Cardiac fibroblast (primary cell): ENCODE results near the gene PSPN.

Experiments
- DNase-seq, 2 donors: peaks; one replicate each; pipeline versions ENCODE4 v3.0.0 to v3.0.0-alpha.2; 2010; ENCODE audit warnings: low read depth in 2 of 2
- H3K4me3 ChIP-seq, 2 donors: replicated peaks in 1 of 2; 1 replicate in 1 of 2; 2 replicates in 1 of 2; pipeline ENCODE4 v1.5.1; 2011; ENCODE audit warnings: low read depth in 2 of 2, low read length in 2 of 2, mild to moderate bottlenecking in 2 of 2, moderate library complexity in 1 of 2
- CTCF ChIP-seq: IDR thresholded peaks from one replicate; pipeline ENCODE4 v1.5.1; 2011; ENCODE audit warnings: low read depth, mild to moderate bottlenecking, low read length, inconsistent platforms

Gene PSPN

GRCh38 chr19:6379744-6380143, 4.0 kb upstream of the PSPN start:
- no peak for DNase-seq
- H3K4me3 ChIP-seq = no peak overlapping the region
- no peak for TF ChIP-seq CTCF

GRCh38 chr19:6378486-6378885, 2.8 kb upstream of the PSPN start:
- no peak for DNase-seq
- H3K4me3 ChIP-seq = no peak overlapping the region
- no peak for TF ChIP-seq CTCF

GRCh38 chr19:6378041-6378440, 2.3 kb upstream of the PSPN start:
- TF ChIP-seq CTCF = no peak
- peak in 1 of 2 donors; percentile 66 for DNase-seq

DNA sequence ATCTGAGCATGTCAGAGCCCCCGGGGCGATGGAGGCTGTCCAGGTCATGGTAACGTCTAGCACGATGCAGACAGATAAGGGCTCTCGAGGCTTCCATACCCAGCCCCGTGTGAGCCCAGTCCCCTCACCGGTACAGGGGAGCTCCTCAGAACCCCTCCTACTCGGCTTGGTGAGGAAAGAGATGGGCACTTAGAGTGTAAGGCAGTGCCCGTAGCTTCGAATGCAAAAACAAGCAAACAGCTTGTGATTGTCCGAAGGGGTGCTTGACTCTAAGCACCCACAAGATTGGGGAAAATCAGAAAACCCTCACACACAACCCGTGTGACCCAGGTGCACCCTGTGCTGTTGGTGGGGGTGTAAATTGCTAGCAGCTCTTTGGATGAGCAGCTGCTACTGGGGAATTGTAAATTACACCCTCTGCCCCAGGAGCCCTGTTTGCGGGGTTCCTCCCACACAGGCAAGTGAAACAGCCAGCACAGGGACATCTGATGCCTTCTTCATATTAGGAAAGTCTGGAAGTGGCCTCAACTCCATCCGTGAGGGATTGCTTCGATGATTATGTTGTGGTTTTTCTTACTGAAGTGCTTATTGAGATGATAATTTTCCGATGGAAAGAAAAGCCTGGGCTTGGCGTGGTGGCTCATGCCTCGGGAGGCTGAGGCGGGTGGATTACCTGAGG, 918 bp upstream of the PSPN start:
- TF ChIP-seq CTCF = no peak
- no peak for DNase-seq
- H3K4me3 ChIP-seq = no peak overlapping the region

More at GRCh38 chr19:6378041-6378440, 2.3 kb upstream of the PSPN start:
- no peak overlapping the region for H3K4me3 ChIP-seq

- DNase-seq = no peak
- H3K4me3 ChIP-seq = no peak overlapping the region
These were observed 872 bp downstream of the PSPN start for GRCh38 chr19:6374711-6375410.

GRCh38 chr19:6374161-6374709, 1.5 kb downstream of the PSPN start:
- DNase-seq = no peak
- no peak for TF ChIP-seq CTCF
- peak overlapping the region in 1 of 2 donors; percentile 55 for H3K4me3 ChIP-seq

More at GRCh38 chr19:6374711-6375410, 872 bp downstream of the PSPN start:
- TF ChIP-seq CTCF = no peak
